HepG2 (cell line): Measurements from ENCODE around the gene PCNA. TPM values are rescaled to one million over a fixed set of nuclear protein-coding genes. Genes with fewer than 3 reads are reported as not detected.

ENCODE experiments used
- ARID2 ChIP-seq: sonication (generic); formaldehyde crosslinking; IDR thresholded peaks from 2 replicates; pipeline ENCODE4 v1.8.1; 2022; ENCODE audit warnings: mild to moderate bottlenecking, missing genetic modification reagents, borderline replicate concordance
- ATF4 ChIP-seq, 2 experiments: fragments of 450-650 bp in 1 of 2; sonication (generic) in 1 of 2; formaldehyde crosslinking; IDR thresholded peaks; 2 replicates each; pipeline versions ENCODE4 v1.5.0 to v1.8.0; 2020 to 2022; ENCODE audit warnings: mild to moderate bottlenecking in 1 of 2, missing genetic modification reagents in 1 of 2
- CENPT ChIP-seq: sonication (generic); formaldehyde crosslinking; IDR thresholded peaks from 2 replicates; pipeline ENCODE4 v1.8.0; 2022; ENCODE audit warnings: low read depth, mild to moderate bottlenecking, moderate library complexity, missing genetic modification reagents
- EHMT2 ChIP-seq: fragments of 200-600 bp; sonication (generic); IDR thresholded peaks from 2 replicates; pipeline ENCODE4 v1.7.0; 2017; ENCODE audit warnings: antibody characterized with exemption, low read depth, low read length, borderline replicate concordance
- HDAC6 ChIP-seq: fragments of 200-600 bp; sonication (generic); IDR thresholded peaks from 2 replicates; pipeline ENCODE4 v1.7.0; 2017; ENCODE audit warnings: mild to moderate bottlenecking, antibody characterized with exemption, low read length, low read depth
- HNF4A ChIP-seq: sonication (generic); formaldehyde crosslinking; IDR thresholded peaks from 2 replicates; pipeline ENCODE4 v1.4.0; 2020; ENCODE audit warnings: missing genetic modification reagents
- MLXIP ChIP-seq: sonication (generic); formaldehyde crosslinking; IDR thresholded peaks from 2 replicates; pipeline ENCODE4 v1.9.0; 2021; ENCODE audit warnings: missing genetic modification reagents, borderline replicate concordance
- NFKB2 ChIP-seq: sonication (generic); formaldehyde crosslinking; IDR thresholded peaks from 2 replicates; pipeline ENCODE4 v1.4.0; 2020; ENCODE audit warnings: missing genetic modification reagents, borderline replicate concordance
- PAF1 ChIP-seq: IDR thresholded peaks from 2 replicates; pipeline ENCODE4 v1.6.1; 2016; ENCODE audit warnings: missing genetic modification reagents, missing compliant biosample characterization
- RARA ChIP-seq: IDR thresholded peaks from 2 replicates; pipeline ENCODE4 v1.6.1; 2016; ENCODE audit warnings: missing genetic modification reagents, missing compliant biosample characterization
- RXRB ChIP-seq: IDR thresholded peaks from 2 replicates; pipeline ENCODE4 v1.6.1; 2016; ENCODE audit warnings: borderline replicate concordance, missing genetic modification reagents, missing compliant biosample characterization
- SNAPC2 ChIP-seq: sonication (generic); formaldehyde crosslinking; IDR thresholded peaks from 2 replicates; pipeline ENCODE4 v1.8.1; 2022; ENCODE audit warnings: mild to moderate bottlenecking, missing genetic modification reagents
- U2AF1 ChIP-seq: fragments of 200-400 bp; formaldehyde crosslinking; optimal IDR thresholded peaks from 2 replicates; pipeline ENCODE3; 2017; ENCODE audit warnings: mild to moderate bottlenecking, low read depth, low read length
- ZBTB42 ChIP-seq: sonication (generic); formaldehyde crosslinking; IDR thresholded peaks from 2 replicates; pipeline ENCODE4 v1.5.0; 2020; ENCODE audit warnings: mild to moderate bottlenecking, missing genetic modification reagents
- ZNF501 ChIP-seq: sonication (generic); formaldehyde crosslinking; IDR thresholded peaks from 2 replicates; pipeline ENCODE4 v1.5.1; 2020; ENCODE audit warnings: mild to moderate bottlenecking, moderate library complexity, missing genetic modification reagents
- ZNF530 ChIP-seq: sonication (generic); formaldehyde crosslinking; IDR thresholded peaks from 2 replicates; pipeline ENCODE4 v1.5.0; 2020; ENCODE audit warnings: low read depth, mild to moderate bottlenecking, missing genetic modification reagents
- ZNF557 ChIP-seq: sonication (generic); formaldehyde crosslinking; IDR thresholded peaks from 2 replicates; pipeline ENCODE4 v1.4.0; 2020; ENCODE audit warnings: missing genetic modification reagents
- ZNF644 ChIP-seq: IDR thresholded peaks from 2 replicates; pipeline ENCODE4 v1.6.1; 2016; ENCODE audit warnings: low read depth
- polyA plus RNA-seq, 8 experiments: library from polyadenylated mRNA; depleted of rRNA in 3 of 8; stranded (reverse) in 7 of 8; unstranded in 1 of 8; fragments of >200 nt; fragmentation: Illumina TruSeq in 4 of 8; extraction: Trizol in 4 of 8; gene quantifications; 2 replicates each; pipeline versions ENCODE4 v1.2.1 to v1.2.3, GENCODE V29; 2011 to 2016; ENCODE audit warnings: low read depth in 4 of 8, missing spikeins in 1 of 8, mixed read lengths in 1 of 8; ENCODE audit not compliant: insufficient read depth in 1 of 8
- total RNA-seq, 5 experiments: library from RNA; depleted of rRNA; stranded (reverse); fragments of >200 nt; fragmentation: Illumina TruSeq; extraction: Trizol; gene quantifications; 2 replicates each; pipeline ENCODE4 v1.2.3, GENCODE V29; 2016; ENCODE audit warnings: low read depth in 1 of 5
- TF ChIP-seq, protein P1 (sequence below): sonication (generic); formaldehyde crosslinking; IDR thresholded peaks from 2 replicates; pipeline ENCODE4 v1.4.0; 2020; ENCODE audit warnings: missing genetic modification reagents
- TF ChIP-seq, protein P2 (sequence below): sonication (generic); formaldehyde crosslinking; IDR thresholded peaks from 2 replicates; pipeline ENCODE4 v1.5.0; 2020; ENCODE audit warnings: mild to moderate bottlenecking, missing genetic modification reagents, borderline replicate concordance

Gene PCNA
- total and polyA plus RNA-seq, 2 of the 13 experiments (the other 11 are each of a cell fraction or from before 2014, with no cell fraction given) = 229 to 655 TPM

- TF ChIP-seq, protein P1, sequence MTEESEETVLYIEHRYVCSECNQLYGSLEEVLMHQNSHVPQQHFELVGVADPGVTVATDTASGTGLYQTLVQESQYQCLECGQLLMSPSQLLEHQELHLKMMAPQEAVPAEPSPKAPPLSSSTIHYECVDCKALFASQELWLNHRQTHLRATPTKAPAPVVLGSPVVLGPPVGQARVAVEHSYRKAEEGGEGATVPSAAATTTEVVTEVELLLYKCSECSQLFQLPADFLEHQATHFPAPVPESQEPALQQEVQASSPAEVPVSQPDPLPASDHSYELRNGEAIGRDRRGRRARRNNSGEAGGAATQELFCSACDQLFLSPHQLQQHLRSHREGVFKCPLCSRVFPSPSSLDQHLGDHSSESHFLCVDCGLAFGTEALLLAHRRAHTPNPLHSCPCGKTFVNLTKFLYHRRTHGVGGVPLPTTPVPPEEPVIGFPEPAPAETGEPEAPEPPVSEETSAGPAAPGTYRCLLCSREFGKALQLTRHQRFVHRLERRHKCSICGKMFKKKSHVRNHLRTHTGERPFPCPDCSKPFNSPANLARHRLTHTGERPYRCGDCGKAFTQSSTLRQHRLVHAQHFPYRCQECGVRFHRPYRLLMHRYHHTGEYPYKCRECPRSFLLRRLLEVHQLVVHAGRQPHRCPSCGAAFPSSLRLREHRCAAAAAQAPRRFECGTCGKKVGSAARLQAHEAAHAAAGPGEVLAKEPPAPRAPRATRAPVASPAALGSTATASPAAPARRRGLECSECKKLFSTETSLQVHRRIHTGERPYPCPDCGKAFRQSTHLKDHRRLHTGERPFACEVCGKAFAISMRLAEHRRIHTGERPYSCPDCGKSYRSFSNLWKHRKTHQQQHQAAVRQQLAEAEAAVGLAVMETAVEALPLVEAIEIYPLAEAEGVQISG = no peak
- TF ChIP-seq ATF4 (CRISPR knock-in tag; IDR thresholded peaks at IDR 0.05) = peak in 1 of 2 experiments; percentile 31; a peak in 2 of 4 replicates
- TF ChIP-seq ZNF644 (CRISPR knock-in tag) = peak; percentile 36; the same call in 1 of the 2 replicates
- TF ChIP-seq HDAC6 = no peak
- no peak for TF ChIP-seq ZNF557 (CRISPR knock-in tag)
- peak; percentile 57 for TF ChIP-seq RARA (CRISPR knock-in tag)
- no peak for TF ChIP-seq CENPT
- 0 out of 2 replicates have a peak, but pooled peaks have one; percentile 37 for TF ChIP-seq SNAPC2 (CRISPR knock-in tag)
- no peak for TF ChIP-seq ZNF501
- TF ChIP-seq, protein P2, sequence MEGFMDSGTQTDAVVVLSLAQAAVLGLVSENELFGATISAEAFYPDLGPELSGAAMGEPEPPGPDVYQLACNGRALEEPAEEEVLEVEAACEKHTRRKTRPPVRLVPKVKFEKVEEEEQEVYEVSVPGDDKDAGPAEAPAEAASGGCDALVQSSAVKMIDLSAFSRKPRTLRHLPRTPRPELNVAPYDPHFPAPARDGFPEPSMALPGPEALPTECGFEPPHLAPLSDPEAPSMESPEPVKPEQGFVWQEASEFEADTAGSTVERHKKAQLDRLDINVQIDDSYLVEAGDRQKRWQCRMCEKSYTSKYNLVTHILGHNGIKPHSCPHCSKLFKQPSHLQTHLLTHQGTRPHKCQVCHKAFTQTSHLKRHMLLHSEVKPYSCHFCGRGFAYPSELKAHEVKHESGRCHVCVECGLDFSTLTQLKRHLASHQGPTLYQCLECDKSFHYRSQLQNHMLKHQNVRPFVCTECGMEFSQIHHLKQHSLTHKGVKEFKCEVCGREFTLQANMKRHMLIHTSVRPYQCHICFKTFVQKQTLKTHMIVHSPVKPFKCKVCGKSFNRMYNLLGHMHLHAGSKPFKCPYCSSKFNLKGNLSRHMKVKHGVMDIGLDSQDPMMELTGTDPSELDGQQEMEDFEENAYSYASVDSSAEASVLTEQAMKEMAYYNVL (CRISPR knock-in tag) = 0 out of 2 replicates have a peak, but pooled peaks have one; percentile 16
- no peak for TF ChIP-seq U2AF1
- no peak for TF ChIP-seq NFKB2 (CRISPR knock-in tag)
- TF ChIP-seq ZBTB42 (CRISPR knock-in tag) = no peak
- TF ChIP-seq EHMT2 = 0 out of 2 replicates have a peak, but pooled peaks have one; percentile 32
- no peak for TF ChIP-seq MLXIP (CRISPR knock-in tag)
- TF ChIP-seq ARID2 (CRISPR knock-in tag) = no peak
- no peak for TF ChIP-seq ZNF530 (CRISPR knock-in tag)
- 0 out of 2 replicates have a peak, but pooled peaks have one; percentile 14 for TF ChIP-seq RXRB
- no peak for TF ChIP-seq PAF1 (CRISPR knock-in tag)
- no peak; the same call in 1 of the 2 replicates for TF ChIP-seq HNF4A (CRISPR knock-in tag)
Observed at GRCh38 chr20:5145365-5146098, 25.8 kb upstream of the PCNA start (continued).
